Left renal cortex interstitium (tissue), 4 donors: ENCODE data around the gene EIF2A. TPM values are rescaled to one million over a fixed set of nuclear protein-coding genes. Genes with fewer than 3 reads are reported as not detected.
"Not testable (repeated sequence)": the region's sequence is repeated elsewhere in the genome, so short reads cannot be mapped to it uniquely, and the experiment has no call there.

ENCODE experiments used
- DNase-seq, 4 donors: peaks; one replicate each; pipeline ENCODE4 v3.0.0-alpha.2; 2013; ENCODE audit warnings: low read depth in 4 of 4, low spot score in 2 of 4, missing footprints in 1 of 4
- polyA plus RNA-seq, 4 donors: library from polyadenylated mRNA; unstranded; fragments of 120-200 nt; gene quantifications; one replicate each; pipeline ENCODE4 v1.2.1, GENCODE V29; 2013; ENCODE audit not compliant: insufficient read length in 4 of 4

The EIF2A gene
- polyA plus RNA-seq, 4 donors, result 149 to 192 (median 177) TPM

GRCh38 chr3:150600647-150601530 is 54.3 kb downstream of the EIF2A start:
- not testable (repeated sequence) for DNase-seq

GRCh38 chr3:150602426-150603152 is 56.0 kb downstream of the EIF2A start:
- peak in 1 of 4 donors; percentile 1 for DNase-seq

- DNase-seq, result peak; percentile 89 to 95 (median 92)
Observed at GRCh38 chr3:150603153-150603979, 56.8 kb downstream of the EIF2A start, which contains the start of gene SELENOT. SELENOT (plus strand) TSS chr3:150603321; CDS start chr3:150603363, 42 bp downstream.

- peak in 1 of 4 donors; percentile 34 for DNase-seq
Observed at GRCh38 chr3:150603980-150604319, 57.4 kb downstream of the EIF2A start.

- no peak for DNase-seq
Observed at GRCh38 chr3:150605998-150606641, 59.5 kb downstream of the EIF2A start.

GRCh38 chr3:150607267-150608065 is 60.9 kb downstream of the EIF2A start:
- no peak for DNase-seq

GRCh38 chr3:150609988-150610387 is 63.4 kb downstream of the EIF2A start:
- no peak for DNase-seq

GRCh38 chr3:150610785-150611184 is 64.2 kb downstream of the EIF2A start:
- no peak for DNase-seq

GRCh38 chr3:150611666-150612065 is 65.1 kb downstream of the EIF2A start:
- DNase-seq, result no peak

- no peak for DNase-seq
Observed at GRCh38 chr3:150612494-150612893, 65.9 kb downstream of the EIF2A start.

- DNase-seq, result no peak
Observed at GRCh38 chr3:150613034-150613433, 66.4 kb downstream of the EIF2A start.

GRCh38 chr3:150613709-150614480 is 67.3 kb downstream of the EIF2A start:
- no peak for DNase-seq

GRCh38 chr3:150620002-150620689 is 73.6 kb downstream of the EIF2A start:
- DNase-seq, result no peak

- DNase-seq, result not testable (repeated sequence)
Observed at GRCh38 chr3:150622955-150623354, 76.4 kb downstream of the EIF2A start.

- no peak for DNase-seq
Observed at GRCh38 chr3:150623945-150624344, 77.4 kb downstream of the EIF2A start.

GRCh38 chr3:150626148-150626930 is 79.8 kb downstream of the EIF2A start:
- no peak for DNase-seq

- DNase-seq, result no peak
Observed at GRCh38 chr3:150627557-150627956, 81.0 kb downstream of the EIF2A start.
